Mesothelial cell of epicardium (in vitro differentiated cells): ENCODE measurements around the gene RCL1. TPM values are rescaled to one million over a fixed set of nuclear protein-coding genes. Genes with fewer than 3 reads are reported as not detected.

Experiments
- DNase-seq, 2 experiments: peaks; one replicate each; pipeline ENCODE4 v3.0.0; 2021; ENCODE audit warnings: low spot score in 2 of 2; ENCODE audit not compliant: unreplicated experiment in 2 of 2
- H3K27ac Mint-ChIP-seq: 2 replicates; pipeline ENCODE4 v1.8.0; 2021; ENCODE audit warnings: mixed read lengths
- H3K27me3 Mint-ChIP-seq: 2 replicates; pipeline ENCODE4 v1.8.0; 2021; ENCODE audit warnings: low read depth, mixed read lengths
- H3K36me3 Mint-ChIP-seq: 2 replicates; pipeline ENCODE4 v1.8.0; 2021; ENCODE audit warnings: mixed read lengths
- H3K4me1 Mint-ChIP-seq: 2 replicates; pipeline ENCODE4 v1.8.0; 2021; ENCODE audit warnings: mixed read lengths
- H3K4me3 Mint-ChIP-seq: 2 replicates; pipeline ENCODE4 v1.8.0; 2021; ENCODE audit warnings: mild to moderate bottlenecking, moderate library complexity, mixed read lengths
- H3K9me3 Mint-ChIP-seq: 2 replicates; pipeline ENCODE4 v1.8.0; 2021; ENCODE audit warnings: mixed read lengths
- total RNA-seq: library from RNA; stranded (reverse); gene quantifications from 3 replicates; pipeline ENCODE4 v1.2.1, GENCODE V29; 2021
- TF ChIP-seq, protein P1 (sequence below): fragments of 200-600 bp; sonication (generic); IDR thresholded peaks from one replicate; pipeline ENCODE4 v1.5.0; 2021; ENCODE audit warnings: antibody characterized with exemption; ENCODE audit not compliant: unreplicated experiment

Gene RCL1
- total RNA-seq, 1 donor from 2014 or later: 21.2 TPM

DNA sequence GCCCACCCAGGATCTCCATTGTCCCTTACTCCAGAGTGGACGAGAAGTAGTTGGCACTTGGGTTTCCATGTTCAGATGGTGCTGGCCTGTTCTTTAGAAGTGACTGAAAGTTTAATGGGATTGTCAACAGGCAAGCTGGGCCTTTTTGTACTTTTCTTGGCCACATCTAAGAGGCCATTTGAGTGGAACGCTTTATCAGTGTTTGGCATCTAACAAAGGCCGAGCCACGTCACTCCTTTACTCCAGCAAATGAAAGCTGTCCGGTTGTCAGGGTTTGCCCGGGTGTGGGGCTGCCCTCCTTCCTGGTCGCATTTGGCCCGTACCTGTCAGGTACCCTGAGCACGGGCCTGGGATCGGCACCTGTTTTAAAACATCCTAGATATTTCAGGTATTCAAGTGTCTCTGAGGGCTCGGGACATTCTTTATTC, 71.5 kb downstream of the RCL1 start:
- DNase-seq: no peak
- Mint-ChIP-seq H3K27ac (no peak overlapping the region), H3K27me3 (no peaks in the 10 kb centered on the region), H3K4me1 (peaks cover 1% of the 10 kb centered on the region), H3K36me3 (peaks cover 11% of the 10 kb centered on the region), H3K9me3 (no peaks in the 10 kb centered on the region), H3K4me3 (no peak overlapping the region)
- TF ChIP-seq, protein P1, sequence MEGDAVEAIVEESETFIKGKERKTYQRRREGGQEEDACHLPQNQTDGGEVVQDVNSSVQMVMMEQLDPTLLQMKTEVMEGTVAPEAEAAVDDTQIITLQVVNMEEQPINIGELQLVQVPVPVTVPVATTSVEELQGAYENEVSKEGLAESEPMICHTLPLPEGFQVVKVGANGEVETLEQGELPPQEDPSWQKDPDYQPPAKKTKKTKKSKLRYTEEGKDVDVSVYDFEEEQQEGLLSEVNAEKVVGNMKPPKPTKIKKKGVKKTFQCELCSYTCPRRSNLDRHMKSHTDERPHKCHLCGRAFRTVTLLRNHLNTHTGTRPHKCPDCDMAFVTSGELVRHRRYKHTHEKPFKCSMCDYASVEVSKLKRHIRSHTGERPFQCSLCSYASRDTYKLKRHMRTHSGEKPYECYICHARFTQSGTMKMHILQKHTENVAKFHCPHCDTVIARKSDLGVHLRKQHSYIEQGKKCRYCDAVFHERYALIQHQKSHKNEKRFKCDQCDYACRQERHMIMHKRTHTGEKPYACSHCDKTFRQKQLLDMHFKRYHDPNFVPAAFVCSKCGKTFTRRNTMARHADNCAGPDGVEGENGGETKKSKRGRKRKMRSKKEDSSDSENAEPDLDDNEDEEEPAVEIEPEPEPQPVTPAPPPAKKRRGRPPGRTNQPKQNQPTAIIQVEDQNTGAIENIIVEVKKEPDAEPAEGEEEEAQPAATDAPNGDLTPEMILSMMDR: no peak

DNA sequence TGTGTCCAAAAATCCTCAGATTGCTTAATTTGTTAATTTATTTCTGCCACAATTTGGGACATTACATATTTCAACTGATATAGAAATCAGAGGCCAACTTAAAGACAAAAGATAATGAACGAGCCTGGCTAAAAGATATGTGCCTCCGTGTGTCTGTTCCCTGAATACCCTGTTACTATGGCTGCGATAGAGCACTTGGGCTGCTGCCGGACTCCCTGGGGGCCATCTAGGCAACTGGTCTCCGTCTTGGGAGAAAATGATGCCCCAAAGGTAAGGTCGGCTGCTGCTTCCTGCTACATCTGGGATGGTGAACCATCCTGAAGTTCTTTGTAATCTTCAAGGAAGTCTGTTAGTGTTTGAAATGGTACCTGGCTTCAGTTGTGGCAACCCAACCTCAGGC, 72.0 kb downstream of the RCL1 start:
- DNase-seq: no peak

DNA sequence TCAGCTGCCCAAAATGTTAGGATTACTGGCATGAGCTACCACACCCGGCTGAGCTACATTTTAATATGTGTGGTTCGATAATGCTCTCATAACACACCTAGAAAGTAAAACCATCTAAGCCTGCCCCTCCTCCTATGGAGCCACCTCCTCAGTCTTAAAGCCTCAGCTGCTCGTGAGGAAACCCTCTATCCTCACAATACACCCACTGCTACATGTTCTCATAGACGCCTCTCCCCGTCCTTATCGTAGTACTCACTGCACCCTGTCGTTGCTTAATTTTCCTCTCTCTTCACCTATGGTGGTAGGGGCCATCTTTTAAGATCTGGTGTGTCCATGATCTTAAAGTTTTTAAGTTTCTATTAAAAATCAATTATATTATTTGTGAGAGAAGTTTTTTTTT, 72.9 kb downstream of the RCL1 start:
- peaks cover 7% of the 10 kb centered on the region for H3K36me3 Mint-ChIP-seq
- TF ChIP-seq, protein P1: no peak
- no peak overlapping the region for H3K27ac Mint-ChIP-seq
- no peaks in the 10 kb centered on the region for H3K9me3 Mint-ChIP-seq
- DNase-seq: no peak
- H3K4me1 Mint-ChIP-seq: peaks cover 1% of the 10 kb centered on the region
- H3K27me3 Mint-ChIP-seq: no peaks in the 10 kb centered on the region
- H3K4me3 Mint-ChIP-seq: no peak overlapping the region

More for the DNA sequence above, 72.0 kb downstream of the RCL1 start:
- Mint-ChIP-seq H3K27me3 (no peaks in the 10 kb centered on the region), H3K4me1 (peaks cover 1% of the 10 kb centered on the region), H3K27ac (no peak overlapping the region), H3K4me3 (no peak overlapping the region), H3K36me3 (peaks cover 11% of the 10 kb centered on the region), H3K9me3 (no peaks in the 10 kb centered on the region)
- TF ChIP-seq, protein P1: no peak

DNA sequence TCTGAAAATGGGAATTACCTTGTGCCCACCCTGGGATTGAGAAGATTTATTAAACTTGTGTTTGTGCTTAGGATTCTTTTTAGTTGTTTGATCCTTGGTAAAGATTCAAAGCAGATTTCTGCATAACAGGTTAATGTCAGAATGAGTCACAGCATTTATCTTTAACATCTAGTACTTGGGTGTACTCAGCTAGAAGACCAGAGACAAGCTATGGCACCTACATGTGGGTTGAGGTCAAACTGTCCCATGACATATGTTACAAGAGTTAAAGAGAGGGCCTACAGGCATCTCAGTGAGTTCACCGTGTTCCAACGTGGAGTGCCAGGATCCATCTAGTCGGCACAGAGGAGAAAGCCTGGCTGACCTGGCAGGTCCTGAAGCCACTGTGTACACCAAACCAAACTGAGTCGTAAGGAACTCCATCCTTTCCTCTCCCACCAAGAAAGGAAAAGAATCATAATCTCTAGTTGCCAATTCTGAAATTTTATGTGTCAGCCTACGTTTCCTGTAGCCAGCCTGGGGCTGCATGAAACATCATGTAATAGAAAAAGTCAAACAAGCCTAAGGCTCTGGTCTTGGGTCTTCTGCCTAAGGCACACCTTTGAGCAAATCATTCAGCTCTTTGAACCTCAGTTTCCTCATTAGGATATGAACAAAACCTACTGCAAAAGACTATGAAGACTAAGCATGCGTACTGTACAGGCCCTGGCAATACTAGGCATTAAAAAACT, 73.7 kb downstream of the RCL1 start:
- TF ChIP-seq, protein P1: no peak
- H3K9me3 Mint-ChIP-seq: no peaks in the 10 kb centered on the region
- no peak overlapping the region for H3K4me3 Mint-ChIP-seq
- peaks cover 1% of the 10 kb centered on the region for H3K4me1 Mint-ChIP-seq
- DNase-seq: no peak
- no peak overlapping the region for H3K27ac Mint-ChIP-seq
- H3K27me3 Mint-ChIP-seq: no peaks in the 10 kb centered on the region
- peaks cover 5% of the 10 kb centered on the region for H3K36me3 Mint-ChIP-seq

DNA sequence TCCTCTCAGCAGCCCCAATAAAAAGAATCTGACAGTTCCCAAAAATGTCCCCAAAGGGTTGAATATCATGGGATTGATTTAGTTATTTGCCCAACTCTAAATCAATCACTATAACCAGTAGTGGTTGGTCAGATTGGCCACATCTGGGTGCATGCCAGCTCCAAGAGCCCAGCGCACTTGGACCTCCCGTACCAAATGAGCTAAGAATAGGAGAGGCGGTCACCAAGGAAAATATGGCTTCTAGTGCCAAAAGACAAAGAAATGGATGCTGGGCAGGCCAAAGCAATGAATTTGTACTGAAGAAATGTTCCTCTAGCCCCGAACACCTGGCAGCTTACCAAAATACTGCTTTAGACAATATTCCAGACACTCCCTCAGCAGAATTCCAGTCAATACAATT, 80.3 kb downstream of the RCL1 start:
- no peaks in the 10 kb centered on the region for H3K4me1 Mint-ChIP-seq
- peaks cover 3% of the 10 kb centered on the region for H3K9me3 Mint-ChIP-seq
- no peaks in the 10 kb centered on the region for H3K27me3 Mint-ChIP-seq
- peaks cover 6% of the 10 kb centered on the region for H3K36me3 Mint-ChIP-seq
- no peak overlapping the region for H3K27ac Mint-ChIP-seq
- no peak overlapping the region for H3K4me3 Mint-ChIP-seq
- no peak for DNase-seq
- TF ChIP-seq, protein P1: no peak
